Mesothelial cell of epicardium (in vitro differentiated cells): ENCODE data around the gene METAP1D. TPM values are rescaled to one million over a fixed set of nuclear protein-coding genes. Genes with fewer than 3 reads are reported as not detected.

Source experiments
- DNase-seq, 2 experiments: peaks; one replicate each; pipeline ENCODE4 v3.0.0; 2021; ENCODE audit warnings: low spot score in 2 of 2; ENCODE audit not compliant: unreplicated experiment in 2 of 2
- H3K27ac Mint-ChIP-seq: 2 replicates; pipeline ENCODE4 v1.8.0; 2021; ENCODE audit warnings: mixed read lengths
- H3K27me3 Mint-ChIP-seq: 2 replicates; pipeline ENCODE4 v1.8.0; 2021; ENCODE audit warnings: low read depth, mixed read lengths
- H3K36me3 Mint-ChIP-seq: 2 replicates; pipeline ENCODE4 v1.8.0; 2021; ENCODE audit warnings: mixed read lengths
- H3K4me1 Mint-ChIP-seq: 2 replicates; pipeline ENCODE4 v1.8.0; 2021; ENCODE audit warnings: mixed read lengths
- H3K4me3 Mint-ChIP-seq: 2 replicates; pipeline ENCODE4 v1.8.0; 2021; ENCODE audit warnings: mild to moderate bottlenecking, moderate library complexity, mixed read lengths
- H3K9me3 Mint-ChIP-seq: 2 replicates; pipeline ENCODE4 v1.8.0; 2021; ENCODE audit warnings: mixed read lengths
- total RNA-seq: library from RNA; stranded (reverse); gene quantifications from 3 replicates; pipeline ENCODE4 v1.2.1, GENCODE V29; 2021
- TF ChIP-seq, protein P1 (sequence below): fragments of 200-600 bp; sonication (generic); IDR thresholded peaks from one replicate; pipeline ENCODE4 v1.5.0; 2021; ENCODE audit warnings: antibody characterized with exemption; ENCODE audit not compliant: unreplicated experiment

Gene METAP1D
- total RNA-seq, 1 donor from 2014 or later: 13.5 TPM

DNA sequence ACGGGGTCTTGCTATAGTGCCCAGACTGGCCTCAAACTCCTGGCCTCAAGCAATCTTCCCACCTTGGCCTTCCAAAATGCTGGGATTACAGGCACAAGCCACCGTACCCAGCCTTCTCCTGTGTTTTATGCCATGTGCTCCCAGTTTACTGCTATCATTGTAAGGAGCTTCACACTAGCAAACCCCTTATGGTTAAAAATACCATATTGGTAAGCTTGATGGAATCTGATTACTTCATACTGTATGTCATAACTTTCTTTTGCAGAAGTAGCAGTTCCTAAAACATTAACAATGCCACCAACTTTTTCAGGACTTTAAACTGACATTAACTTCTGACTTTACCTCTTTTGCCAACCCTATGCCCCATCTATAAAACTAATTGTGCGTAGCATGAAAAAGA is 41.3 kb upstream of the METAP1D start:
- DNase-seq: no peak
- no peaks in the 10 kb centered on the region for H3K27me3 Mint-ChIP-seq

GRCh38 chr2:171959998-171960397 is 39.8 kb upstream of the METAP1D start:
- Mint-ChIP-seq H3K4me3 (no peak overlapping the region), H3K36me3 (peaks cover 2% of the 10 kb centered on the region), H3K27ac (no peak overlapping the region), H3K4me1 (peaks cover 6% of the 10 kb centered on the region), H3K9me3 (no peaks in the 10 kb centered on the region), H3K27me3 (no peaks in the 10 kb centered on the region)
- TF ChIP-seq, protein P1, sequence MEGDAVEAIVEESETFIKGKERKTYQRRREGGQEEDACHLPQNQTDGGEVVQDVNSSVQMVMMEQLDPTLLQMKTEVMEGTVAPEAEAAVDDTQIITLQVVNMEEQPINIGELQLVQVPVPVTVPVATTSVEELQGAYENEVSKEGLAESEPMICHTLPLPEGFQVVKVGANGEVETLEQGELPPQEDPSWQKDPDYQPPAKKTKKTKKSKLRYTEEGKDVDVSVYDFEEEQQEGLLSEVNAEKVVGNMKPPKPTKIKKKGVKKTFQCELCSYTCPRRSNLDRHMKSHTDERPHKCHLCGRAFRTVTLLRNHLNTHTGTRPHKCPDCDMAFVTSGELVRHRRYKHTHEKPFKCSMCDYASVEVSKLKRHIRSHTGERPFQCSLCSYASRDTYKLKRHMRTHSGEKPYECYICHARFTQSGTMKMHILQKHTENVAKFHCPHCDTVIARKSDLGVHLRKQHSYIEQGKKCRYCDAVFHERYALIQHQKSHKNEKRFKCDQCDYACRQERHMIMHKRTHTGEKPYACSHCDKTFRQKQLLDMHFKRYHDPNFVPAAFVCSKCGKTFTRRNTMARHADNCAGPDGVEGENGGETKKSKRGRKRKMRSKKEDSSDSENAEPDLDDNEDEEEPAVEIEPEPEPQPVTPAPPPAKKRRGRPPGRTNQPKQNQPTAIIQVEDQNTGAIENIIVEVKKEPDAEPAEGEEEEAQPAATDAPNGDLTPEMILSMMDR: no peak
- no peak for DNase-seq

More for the DNA sequence above, 41.3 kb upstream of the METAP1D start:
- Mint-ChIP-seq H3K9me3 (no peaks in the 10 kb centered on the region), H3K36me3 (peaks cover 11% of the 10 kb centered on the region), H3K4me3 (no peak overlapping the region), H3K4me1 (peaks cover 6% of the 10 kb centered on the region), H3K27ac (no peak overlapping the region)
- TF ChIP-seq, protein P1: no peak

- Mint-ChIP-seq H3K36me3 (no peaks in the 10 kb centered on the region), H3K27me3 (no peaks in the 10 kb centered on the region), H3K9me3 (no peaks in the 10 kb centered on the region), H3K4me1 (peaks cover 6% of the 10 kb centered on the region), H3K4me3 (no peak overlapping the region), H3K27ac (no peak overlapping the region)
- TF ChIP-seq, protein P1: no peak
- DNase-seq: no peak
Measured at GRCh38 chr2:171960570-171960969, 39.2 kb upstream of the METAP1D start.

DNA sequence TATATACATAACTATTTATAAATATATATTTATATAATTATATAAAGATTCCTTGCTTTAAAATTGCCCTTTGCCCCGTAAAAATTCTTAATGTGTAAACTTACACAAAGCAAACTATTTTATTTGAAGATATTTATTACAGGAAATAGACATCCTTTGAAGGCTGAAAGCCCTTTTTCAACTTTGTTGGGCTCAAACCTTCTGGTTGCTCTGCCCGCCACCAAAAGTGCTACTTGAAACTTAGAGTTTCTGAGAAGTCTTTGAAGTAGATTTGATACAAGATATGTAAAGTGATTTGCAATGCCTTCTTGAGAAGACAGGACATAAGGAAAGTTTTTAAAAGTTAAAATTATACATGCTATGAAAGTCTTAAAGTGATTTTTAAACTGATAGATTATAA is 36.6 kb upstream of the METAP1D start:
- H3K27ac Mint-ChIP-seq: no peak overlapping the region

GRCh38 chr2:171964308-171964707 is 35.4 kb upstream of the METAP1D start:
- H3K9me3 Mint-ChIP-seq: no peaks in the 10 kb centered on the region
- DNase-seq: no peak
- no peak overlapping the region for H3K27ac Mint-ChIP-seq
- H3K4me1 Mint-ChIP-seq: peaks cover 6% of the 10 kb centered on the region
- H3K4me3 Mint-ChIP-seq: no peak overlapping the region
- TF ChIP-seq, protein P1: no peak
- H3K27me3 Mint-ChIP-seq: no peaks in the 10 kb centered on the region
- peaks cover 11% of the 10 kb centered on the region for H3K36me3 Mint-ChIP-seq

More for the DNA sequence above, 36.6 kb upstream of the METAP1D start:
- TF ChIP-seq, protein P1: no peak
- Mint-ChIP-seq H3K9me3 (no peaks in the 10 kb centered on the region), H3K36me3 (peaks cover 11% of the 10 kb centered on the region), H3K27me3 (no peaks in the 10 kb centered on the region), H3K4me3 (no peak overlapping the region), H3K4me1 (peaks cover 6% of the 10 kb centered on the region)
- no peak for DNase-seq

- TF ChIP-seq, protein P1: no peak
- Mint-ChIP-seq H3K36me3 (peaks cover 13% of the 10 kb centered on the region), H3K27me3 (no peaks in the 10 kb centered on the region), H3K27ac (no peak overlapping the region), H3K4me1 (no peaks in the 10 kb centered on the region), H3K4me3 (no peak overlapping the region), H3K9me3 (no peaks in the 10 kb centered on the region)
- DNase-seq: no peak
Measured at GRCh38 chr2:171965238-171965637, 34.5 kb upstream of the METAP1D start.
